HepG2 (cell line): ENCODE measurements around the gene COX7B. TPM values are rescaled to one million over a fixed set of nuclear protein-coding genes. Genes with fewer than 3 reads are reported as not detected.

Experiments
- ATAC-seq: fragments of 200-7000 bp; cut with Tn5 transposase; 3 replicates; pipeline ENCODE4 v1.9.1; 2020; ENCODE audit warnings: mild to moderate bottlenecking, moderate library complexity
- BruUV-seq: library from RNA; stranded (reverse); fragments of 400-500 nt; replicated peaks from 2 replicates; lab custom pipeline; 2021; lab: Mats Ljungman, UMichigan
- CTCF ChIA-PET: fragments of 300-600 bp; formaldehyde crosslinking; extraction: SDS; loops from one replicate; lab custom pipeline; 2021; ENCODE audit warnings: low total read pairs, inconsistent platforms, low intra/inter-chr PET ratio; lab: Yijun Ruan, JAX
- POLR2A ChIA-PET: fragments of 350-600 bp; sonication (Branson Sonifier 250); formaldehyde crosslinking; loops from one replicate; lab custom pipeline; 2020; ENCODE audit warnings: antibody characterized with exemption, inconsistent platforms; lab: Yijun Ruan, JAX
- DNase-seq: peaks from one replicate; pipeline ENCODE4 v3.0.0-alpha.2; 2015; ENCODE audit warnings: low spot score
- FAIRE-seq: peaks from 3 replicates; lab custom pipeline; 2011; peaks lifted over from hg19 to GRCh38; lab: Jason Lieb, UNC
- H2AFZ ChIP-seq: one replicate; pipeline ENCODE4 v1.6.1; 2011; ENCODE audit warnings: low read length, inconsistent platforms
- H3K27ac ChIP-seq: fragments of 300-600 bp; 3 replicates; pipeline ENCODE4 v1.8.0; 2011; ENCODE audit warnings: mixed run types, mild to moderate bottlenecking, mixed read lengths, low read length, inconsistent platforms; ENCODE audit not compliant: insufficient read depth; ENCODE audit errors: extremely low read length
- H3K27me3 ChIP-seq, 2 experiments: fragments of 200-600 bp in 1 of 2; 2 replicates in 1 of 2; 3 replicates in 1 of 2; pipeline versions ENCODE4 v1.6.0 to v1.8.0; 2011; ENCODE audit warnings: low read length in 2 of 2, mild to moderate bottlenecking in 2 of 2, moderate library complexity in 2 of 2, inconsistent platforms in 1 of 2; ENCODE audit not compliant: insufficient read depth in 2 of 2, control insufficient read depth in 1 of 2
- H3K36me3 ChIP-seq, 2 experiments: fragments of 200-600 bp in 1 of 2; replicated peaks in 1 of 2; 2 replicates in 1 of 2; 3 replicates in 1 of 2; pipeline versions ENCODE4 v1.5.1 to v1.8.0; 2011; ENCODE audit warnings: low read length in 2 of 2, inconsistent platforms in 1 of 2; ENCODE audit not compliant: insufficient read depth in 2 of 2, control insufficient read depth in 1 of 2
- H3K4me1 ChIP-seq: 2 replicates; pipeline ENCODE4 v1.5.1; 2012; ENCODE audit warnings: low read length, inconsistent platforms; ENCODE audit not compliant: insufficient read depth
- H3K4me2 ChIP-seq: 2 replicates; pipeline ENCODE4 v1.6.0; 2011; ENCODE audit warnings: low read depth, low read length, inconsistent platforms
- H3K4me3 ChIP-seq, 3 experiments: fragments of 200-600 bp in 1 of 3; sonication (generic), shearing (Covaris generic) in 1 of 3; replicated peaks in 1 of 3; 2 replicates each; pipeline ENCODE4 v1.5.1; 2011 to 2016; ENCODE audit warnings: low read length in 3 of 3, inconsistent platforms in 2 of 3, low read depth in 2 of 3, mild to moderate bottlenecking in 2 of 3, control low read depth in 1 of 3, mixed read lengths in 1 of 3; ENCODE audit not compliant: insufficient read depth in 1 of 3
- H3K79me2 ChIP-seq: one replicate; pipeline ENCODE4 v1.6.1; 2011; ENCODE audit warnings: low read length, inconsistent platforms; ENCODE audit not compliant: insufficient read depth
- H3K9ac ChIP-seq: 2 replicates; pipeline ENCODE4 v1.6.0; 2011; ENCODE audit warnings: mild to moderate bottlenecking, low read depth, low read length, inconsistent platforms; ENCODE audit not compliant: insufficient read depth
- H3K9me3 ChIP-seq: 2 replicates; pipeline ENCODE4 v1.5.1; 2012; ENCODE audit warnings: mild to moderate bottlenecking, low read length
- H4K20me1 ChIP-seq: 2 replicates; pipeline ENCODE4 v1.6.0; 2011; ENCODE audit warnings: inconsistent platforms, mild to moderate bottlenecking, low read length, moderate library complexity; ENCODE audit not compliant: insufficient read depth
- ATAD3A ChIP-seq: sonication (generic); formaldehyde crosslinking; IDR thresholded peaks from 2 replicates; pipeline ENCODE4 v1.4.0; 2020; ENCODE audit warnings: missing genetic modification reagents
- KAT7 ChIP-seq: IDR thresholded peaks from 2 replicates; pipeline ENCODE4 v1.6.1; 2018; ENCODE audit warnings: borderline replicate concordance, missing compliant biosample characterization
- KDM5A ChIP-seq: fragments of 200-600 bp; sonication (generic); IDR thresholded peaks from 2 replicates; pipeline ENCODE4 v1.7.0; 2018; ENCODE audit warnings: antibody characterized with exemption, mild to moderate bottlenecking, low read length, borderline replicate concordance
- MIER2 ChIP-seq: IDR thresholded peaks from 2 replicates; pipeline ENCODE4 v1.6.1; 2016; ENCODE audit warnings: missing biosample characterization, missing genetic modification reagents
- NR1H2 ChIP-seq: sonication (generic); formaldehyde crosslinking; IDR thresholded peaks from 2 replicates; pipeline ENCODE4 v1.8.1; 2022; ENCODE audit warnings: low read depth, missing genetic modification reagents, borderline replicate concordance
- RXRB ChIP-seq: IDR thresholded peaks from 2 replicates; pipeline ENCODE4 v1.6.1; 2016; ENCODE audit warnings: borderline replicate concordance, missing genetic modification reagents, missing compliant biosample characterization
- SMAD1 ChIP-seq: sonication (generic); formaldehyde crosslinking; IDR thresholded peaks from 2 replicates; pipeline ENCODE4 v1.4.0; 2020; ENCODE audit warnings: missing genetic modification reagents, low read depth, mild to moderate bottlenecking, borderline replicate concordance
- SP5 ChIP-seq: IDR thresholded peaks from 2 replicates; pipeline ENCODE4 v1.6.1; 2016; ENCODE audit warnings: low read depth, borderline replicate concordance
- ZNF850 ChIP-seq: sonication (generic); formaldehyde crosslinking; conservative IDR thresholded peaks from 2 replicates; pipeline ENCODE4 v1.9.0; 2021; ENCODE audit warnings: mild to moderate bottlenecking, missing genetic modification reagents
- WGBS: methylation state at CpG from one replicate; pipeline ENCODE4 v1.1.6; 2017; ENCODE audit warnings: low lambda C conversion rate; 5-methylcytosine and 5-hydroxymethylcytosine counted together
- in situ Hi-C: cut with HindIII; loops from 2 replicates; pipeline ENCODE4 v1.10.0; 2017; ENCODE audit warnings: low pct_unique_long_range_greater_than_20kb; ENCODE audit not compliant: extremely low pct_ligation_motif_present
- intact Hi-C: fragments of 100-400 bp; cut with micrococcal nuclease; formaldehyde crosslinking; loops from one replicate; pipeline ENCODE4 v1.10.0; 2022; ENCODE audit not compliant: unreplicated experiment
- polyA plus RNA-seq, 8 experiments: library from polyadenylated mRNA; depleted of rRNA in 3 of 8; stranded (reverse) in 7 of 8; unstranded in 1 of 8; fragments of >200 nt; fragmentation: Illumina TruSeq in 4 of 8; extraction: Trizol in 4 of 8; gene quantifications; 2 replicates each; pipeline versions ENCODE4 v1.2.1 to v1.2.3, GENCODE V29; 2011 to 2016; ENCODE audit warnings: low read depth in 4 of 8, missing spikeins in 1 of 8, mixed read lengths in 1 of 8; ENCODE audit not compliant: insufficient read depth in 1 of 8
- total RNA-seq, 5 experiments: library from RNA; depleted of rRNA; stranded (reverse); fragments of >200 nt; fragmentation: Illumina TruSeq; extraction: Trizol; gene quantifications; 2 replicates each; pipeline ENCODE4 v1.2.3, GENCODE V29; 2016; ENCODE audit warnings: low read depth in 1 of 5
- TF ChIP-seq, protein P1 (sequence below): sonication (generic); formaldehyde crosslinking; IDR thresholded peaks from 2 replicates; pipeline ENCODE4; 2020; ENCODE audit warnings: missing genetic modification reagents, mild to moderate bottlenecking, borderline replicate concordance
- TF ChIP-seq, protein P2 (sequence below): sonication (generic); formaldehyde crosslinking; IDR thresholded peaks from 2 replicates; pipeline ENCODE4 v1.5.0; 2020; ENCODE audit warnings: mild to moderate bottlenecking, missing genetic modification reagents, borderline replicate concordance
- TF ChIP-seq, protein P3 (sequence below): sonication (generic); formaldehyde crosslinking; IDR thresholded peaks from 2 replicates; pipeline ENCODE4 v1.4.0; 2020; ENCODE audit warnings: missing genetic modification reagents, borderline replicate concordance
- TF ChIP-seq, protein P4 (sequence below): sonication (generic); formaldehyde crosslinking; IDR thresholded peaks from 2 replicates; pipeline ENCODE4 v1.4.0; 2020; ENCODE audit warnings: mild to moderate bottlenecking, missing genetic modification reagents

The COX7B gene
- total and polyA plus RNA-seq, 2 of the 13 experiments (the other 11 are each of a cell fraction or from before 2014, with no cell fraction given), result 375 to 635 TPM

DNA sequence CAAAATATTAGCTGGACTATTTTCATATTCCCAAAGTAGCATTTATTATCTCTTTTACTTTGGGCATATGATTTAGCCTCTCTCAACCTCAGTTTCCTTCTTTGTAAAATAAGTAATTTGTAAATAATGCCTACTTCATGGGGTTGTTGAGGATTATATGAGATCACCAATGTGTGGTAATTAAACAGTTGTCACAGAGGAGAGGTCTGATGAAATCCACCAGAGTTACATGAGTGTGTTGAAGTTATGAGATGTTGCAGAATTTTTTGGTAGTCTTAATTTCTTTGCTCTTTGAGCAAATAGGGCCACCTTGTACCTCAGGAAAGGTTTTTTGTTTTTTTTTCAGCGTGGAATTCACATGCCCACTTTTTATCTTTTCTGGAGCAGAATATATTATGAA, 1.4 kb downstream of the COX7B start (continued):
- no peak for TF ChIP-seq RXRB (CRISPR knock-in tag)
- TF ChIP-seq, all 625 proteins: peak for 0

DNA sequence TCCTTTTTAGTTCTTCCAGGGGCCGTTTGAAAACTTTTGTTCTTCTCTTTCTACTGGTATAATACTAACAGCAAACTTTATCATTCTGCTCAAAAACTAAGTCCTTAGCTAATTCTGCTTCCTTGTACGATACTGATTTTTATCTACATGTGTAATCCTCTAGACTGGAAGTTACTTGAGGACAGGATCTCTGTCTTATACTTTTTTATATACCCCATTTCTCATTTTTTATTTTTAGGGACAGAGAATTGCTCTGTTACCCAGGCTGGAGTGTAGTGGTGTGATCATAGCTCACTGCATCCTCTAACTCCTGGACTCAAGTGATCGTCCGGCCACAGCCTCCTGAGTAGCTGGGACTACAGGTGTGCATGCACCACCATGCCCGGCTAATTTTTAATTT, 2.2 kb downstream of the COX7B start:
- CTCF ChIA-PET, result no interaction called here
- no peak overlapping the region for H2AFZ ChIP-seq
- no TSS peak for BruUV-seq
- peak overlapping the region in 1 of 3 experiments; percentile 4; a peak in 2 of 6 replicates for H3K4me3 ChIP-seq
- no peaks in the 10 kb centered on the region; a peak in 1 of 5 replicates for H3K27me3 ChIP-seq
- FAIRE-seq, result no peak
- no peak for ATAC-seq
- 83% methylated on average over 5 of the region's 5 CpGs for WGBS
- in situ Hi-C loops, result loop anchor here (25.0 kb wide), 1 partner anchor 211 kb away; the partner anchor contains the start of gene PGK1
- H3K9me3 ChIP-seq, result no peaks in the 10 kb centered on the region
- POLR2A ChIA-PET, result no interaction called here
- peaks cover 15% of the 10 kb centered on the region; the same call in 1 of the 2 replicates for H3K4me1 ChIP-seq
- TF ChIP-seq ATAD3A (CRISPR knock-in tag) (no peak), ZNF850 (CRISPR knock-in tag) (no peak), KDM5A (no peak), MIER2 (CRISPR knock-in tag) (no peak), SMAD1 (no peak), KAT7 (CRISPR knock-in tag) (no peak), SP5 (CRISPR knock-in tag) (no peak), NR1H2 (CRISPR knock-in tag) (no peak)
- TF ChIP-seq, protein P1, sequence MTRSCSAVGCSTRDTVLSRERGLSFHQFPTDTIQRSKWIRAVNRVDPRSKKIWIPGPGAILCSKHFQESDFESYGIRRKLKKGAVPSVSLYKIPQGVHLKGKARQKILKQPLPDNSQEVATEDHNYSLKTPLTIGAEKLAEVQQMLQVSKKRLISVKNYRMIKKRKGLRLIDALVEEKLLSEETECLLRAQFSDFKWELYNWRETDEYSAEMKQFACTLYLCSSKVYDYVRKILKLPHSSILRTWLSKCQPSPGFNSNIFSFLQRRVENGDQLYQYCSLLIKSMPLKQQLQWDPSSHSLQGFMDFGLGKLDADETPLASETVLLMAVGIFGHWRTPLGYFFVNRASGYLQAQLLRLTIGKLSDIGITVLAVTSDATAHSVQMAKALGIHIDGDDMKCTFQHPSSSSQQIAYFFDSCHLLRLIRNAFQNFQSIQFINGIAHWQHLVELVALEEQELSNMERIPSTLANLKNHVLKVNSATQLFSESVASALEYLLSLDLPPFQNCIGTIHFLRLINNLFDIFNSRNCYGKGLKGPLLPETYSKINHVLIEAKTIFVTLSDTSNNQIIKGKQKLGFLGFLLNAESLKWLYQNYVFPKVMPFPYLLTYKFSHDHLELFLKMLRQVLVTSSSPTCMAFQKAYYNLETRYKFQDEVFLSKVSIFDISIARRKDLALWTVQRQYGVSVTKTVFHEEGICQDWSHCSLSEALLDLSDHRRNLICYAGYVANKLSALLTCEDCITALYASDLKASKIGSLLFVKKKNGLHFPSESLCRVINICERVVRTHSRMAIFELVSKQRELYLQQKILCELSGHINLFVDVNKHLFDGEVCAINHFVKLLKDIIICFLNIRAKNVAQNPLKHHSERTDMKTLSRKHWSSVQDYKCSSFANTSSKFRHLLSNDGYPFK (CRISPR knock-in tag), result no peak
- TF ChIP-seq, protein P2, sequence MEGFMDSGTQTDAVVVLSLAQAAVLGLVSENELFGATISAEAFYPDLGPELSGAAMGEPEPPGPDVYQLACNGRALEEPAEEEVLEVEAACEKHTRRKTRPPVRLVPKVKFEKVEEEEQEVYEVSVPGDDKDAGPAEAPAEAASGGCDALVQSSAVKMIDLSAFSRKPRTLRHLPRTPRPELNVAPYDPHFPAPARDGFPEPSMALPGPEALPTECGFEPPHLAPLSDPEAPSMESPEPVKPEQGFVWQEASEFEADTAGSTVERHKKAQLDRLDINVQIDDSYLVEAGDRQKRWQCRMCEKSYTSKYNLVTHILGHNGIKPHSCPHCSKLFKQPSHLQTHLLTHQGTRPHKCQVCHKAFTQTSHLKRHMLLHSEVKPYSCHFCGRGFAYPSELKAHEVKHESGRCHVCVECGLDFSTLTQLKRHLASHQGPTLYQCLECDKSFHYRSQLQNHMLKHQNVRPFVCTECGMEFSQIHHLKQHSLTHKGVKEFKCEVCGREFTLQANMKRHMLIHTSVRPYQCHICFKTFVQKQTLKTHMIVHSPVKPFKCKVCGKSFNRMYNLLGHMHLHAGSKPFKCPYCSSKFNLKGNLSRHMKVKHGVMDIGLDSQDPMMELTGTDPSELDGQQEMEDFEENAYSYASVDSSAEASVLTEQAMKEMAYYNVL, result no peak
- TF ChIP-seq, protein P3, sequence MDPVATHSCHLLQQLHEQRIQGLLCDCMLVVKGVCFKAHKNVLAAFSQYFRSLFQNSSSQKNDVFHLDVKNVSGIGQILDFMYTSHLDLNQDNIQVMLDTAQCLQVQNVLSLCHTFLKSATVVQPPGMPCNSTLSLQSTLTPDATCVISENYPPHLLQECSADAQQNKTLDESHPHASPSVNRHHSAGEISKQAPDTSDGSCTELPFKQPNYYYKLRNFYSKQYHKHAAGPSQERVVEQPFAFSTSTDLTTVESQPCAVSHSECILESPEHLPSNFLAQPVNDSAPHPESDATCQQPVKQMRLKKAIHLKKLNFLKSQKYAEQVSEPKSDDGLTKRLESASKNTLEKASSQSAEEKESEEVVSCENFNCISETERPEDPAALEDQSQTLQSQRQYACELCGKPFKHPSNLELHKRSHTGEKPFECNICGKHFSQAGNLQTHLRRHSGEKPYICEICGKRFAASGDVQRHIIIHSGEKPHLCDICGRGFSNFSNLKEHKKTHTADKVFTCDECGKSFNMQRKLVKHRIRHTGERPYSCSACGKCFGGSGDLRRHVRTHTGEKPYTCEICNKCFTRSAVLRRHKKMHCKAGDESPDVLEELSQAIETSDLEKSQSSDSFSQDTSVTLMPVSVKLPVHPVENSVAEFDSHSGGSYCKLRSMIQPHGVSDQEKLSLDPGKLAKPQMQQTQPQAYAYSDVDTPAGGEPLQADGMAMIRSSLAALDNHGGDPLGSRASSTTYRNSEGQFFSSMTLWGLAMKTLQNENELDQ, result no peak
- TF ChIP-seq, protein P4, sequence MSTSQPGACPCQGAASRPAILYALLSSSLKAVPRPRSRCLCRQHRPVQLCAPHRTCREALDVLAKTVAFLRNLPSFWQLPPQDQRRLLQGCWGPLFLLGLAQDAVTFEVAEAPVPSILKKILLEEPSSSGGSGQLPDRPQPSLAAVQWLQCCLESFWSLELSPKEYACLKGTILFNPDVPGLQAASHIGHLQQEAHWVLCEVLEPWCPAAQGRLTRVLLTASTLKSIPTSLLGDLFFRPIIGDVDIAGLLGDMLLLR, result no peak
- peaks cover 0 to 11% of the 10 kb centered on the region in 2 experiments; a peak in 1 of 5 replicates for H3K36me3 ChIP-seq
- no peaks in the 10 kb centered on the region for H4K20me1 ChIP-seq
- H3K27ac ChIP-seq, result no peak overlapping the region
- H3K79me2 ChIP-seq, result peaks cover 29% of the 10 kb centered on the region
- DNase-seq, result no peak
- intact Hi-C loops, result no loop called here
- H3K9ac ChIP-seq, result 0 out of 2 replicates have a peak overlapping the region, but pooled peaks have one; percentile 86
- peak overlapping the region; percentile 68 for H3K4me2 ChIP-seq
